GM18909 (cell line): ENCODE results near the gene DENND2A.
"Not testable (repeated sequence)": the region's sequence is repeated elsewhere in the genome, so short reads cannot be mapped to it uniquely, and the experiment has no call there.

Source experiments
- ATAC-seq: cut with Tn5 transposase; IDR thresholded peaks from one replicate; pipeline ENCODE4 v1.9.1; 2021; ENCODE audit warnings: mild to moderate bottlenecking; ENCODE audit not compliant: unreplicated experiment, poor library complexity

DENND2A gene

GRCh38 chr7:140640727-140641523, at the start of gene DENND2A:
TSS of gene DENND2A (minus strand) at chr7:140640813. CDS start at chr7:140602397, 38,416 bp downstream.
- ATAC-seq, result no peak

GRCh38 chr7:140689199-140690152, 48.9 kb upstream of the DENND2A start:
- no peak for ATAC-seq

GRCh38 chr7:140688341-140688740, 47.7 kb upstream of the DENND2A start:
- ATAC-seq, result no peak

- no peak for ATAC-seq
Observed at GRCh38 chr7:140686921-140687320, 46.3 kb upstream of the DENND2A start.

- no peak for ATAC-seq
Observed at GRCh38 chr7:140685407-140686087, 44.9 kb upstream of the DENND2A start.

- no peak for ATAC-seq
Observed at GRCh38 chr7:140684066-140684950, 43.7 kb upstream of the DENND2A start.

- no peak for ATAC-seq
Observed at GRCh38 chr7:140683657-140684056, 43.0 kb upstream of the DENND2A start.

- ATAC-seq, result no peak
Observed at GRCh38 chr7:140681766-140682165, 41.2 kb upstream of the DENND2A start.

GRCh38 chr7:140680886-140681285, 40.3 kb upstream of the DENND2A start:
- no peak for ATAC-seq

- ATAC-seq, result no peak
Observed at GRCh38 chr7:140679186-140679585, 38.6 kb upstream of the DENND2A start.

GRCh38 chr7:140678816-140679130, 38.2 kb upstream of the DENND2A start:
- ATAC-seq, result no peak

- no peak for ATAC-seq
Observed at GRCh38 chr7:140678081-140678815, 37.6 kb upstream of the DENND2A start.

GRCh38 chr7:140677496-140677895, 36.9 kb upstream of the DENND2A start:
- ATAC-seq, result no peak

GRCh38 chr7:140676956-140677355, 36.3 kb upstream of the DENND2A start:
- not testable (repeated sequence) for ATAC-seq

GRCh38 chr7:140676306-140676705, 35.7 kb upstream of the DENND2A start:
- ATAC-seq, result peak; percentile 52

GRCh38 chr7:140675726-140676125, 35.1 kb upstream of the DENND2A start:
- no peak for ATAC-seq

GRCh38 chr7:140674899-140675701, 34.5 kb upstream of the DENND2A start:
- no peak for ATAC-seq

GRCh38 chr7:140674356-140674800, 33.8 kb upstream of the DENND2A start:
- ATAC-seq, result no peak
